ENCODE results near the gene ARMC5. TPM values are rescaled to one million over a fixed set of nuclear protein-coding genes. Genes with fewer than 3 reads are reported as not detected.

The ARMC5 gene
- total and polyA plus RNA-seq, 12 donors, result 2.9 to 37.9 (median 12.0) TPM

DNA sequence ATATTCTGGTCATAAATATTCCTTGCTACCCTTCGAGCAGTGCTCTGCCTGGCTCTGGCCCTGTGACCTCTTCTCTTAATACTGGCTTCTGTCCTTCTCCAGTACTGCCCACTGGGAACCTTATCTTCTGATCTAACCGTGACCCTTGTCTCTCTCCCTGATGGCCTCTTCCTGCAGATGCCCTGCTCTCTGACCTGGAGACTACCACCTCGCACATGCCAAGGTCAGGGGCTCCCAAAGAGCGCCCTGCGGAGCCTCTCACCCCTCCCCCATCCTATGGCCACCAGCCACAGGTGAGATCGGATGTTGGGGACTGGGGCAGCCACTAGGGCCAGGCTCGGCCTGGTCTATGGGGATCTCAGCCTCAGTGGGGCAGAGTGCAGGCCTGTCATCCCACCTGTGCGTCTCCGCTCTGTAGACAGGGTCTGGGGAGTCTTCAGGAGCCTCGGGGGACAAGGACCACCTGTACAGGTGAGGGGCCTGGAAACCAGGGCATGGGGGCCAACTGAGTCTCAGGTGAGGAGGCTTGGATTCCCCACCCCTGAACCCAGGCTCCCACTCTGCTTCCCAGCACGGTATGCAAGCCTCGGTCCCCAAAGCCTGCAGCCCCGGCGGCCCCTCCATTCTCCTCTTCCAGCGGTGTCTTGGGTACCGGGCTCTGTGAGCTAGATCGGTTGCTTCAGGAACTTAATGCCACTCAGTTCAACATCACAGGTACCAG, 14.1 kb downstream of the ARMC5 start:
- Histone ChIP-seq H3K27ac (peak overlapping the region in 2 of 5 donors; percentile 84 to 95), H3K36me3 (replicated peaks in 1 of 2) (peaks cover 0 to 17% of the 10 kb centered on the region in 2 donors), H3K27me3 (no peaks in the 10 kb centered on the region), H3K9me3 (replicated peaks in 1 of 3) (no peaks in the 10 kb centered on the region), H3K4me3 (no peak overlapping the region), H3K4me1 (replicated peaks in 1 of 2) (peaks cover 0 to 18% of the 10 kb centered on the region in 2 donors)
- 80 to 84% (median 83%) methylated on average over 12 to 17 of the region's 17 CpGs for WGBS, 4 donors
- TF ChIP-seq, protein P1, sequence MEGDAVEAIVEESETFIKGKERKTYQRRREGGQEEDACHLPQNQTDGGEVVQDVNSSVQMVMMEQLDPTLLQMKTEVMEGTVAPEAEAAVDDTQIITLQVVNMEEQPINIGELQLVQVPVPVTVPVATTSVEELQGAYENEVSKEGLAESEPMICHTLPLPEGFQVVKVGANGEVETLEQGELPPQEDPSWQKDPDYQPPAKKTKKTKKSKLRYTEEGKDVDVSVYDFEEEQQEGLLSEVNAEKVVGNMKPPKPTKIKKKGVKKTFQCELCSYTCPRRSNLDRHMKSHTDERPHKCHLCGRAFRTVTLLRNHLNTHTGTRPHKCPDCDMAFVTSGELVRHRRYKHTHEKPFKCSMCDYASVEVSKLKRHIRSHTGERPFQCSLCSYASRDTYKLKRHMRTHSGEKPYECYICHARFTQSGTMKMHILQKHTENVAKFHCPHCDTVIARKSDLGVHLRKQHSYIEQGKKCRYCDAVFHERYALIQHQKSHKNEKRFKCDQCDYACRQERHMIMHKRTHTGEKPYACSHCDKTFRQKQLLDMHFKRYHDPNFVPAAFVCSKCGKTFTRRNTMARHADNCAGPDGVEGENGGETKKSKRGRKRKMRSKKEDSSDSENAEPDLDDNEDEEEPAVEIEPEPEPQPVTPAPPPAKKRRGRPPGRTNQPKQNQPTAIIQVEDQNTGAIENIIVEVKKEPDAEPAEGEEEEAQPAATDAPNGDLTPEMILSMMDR (IDR thresholded peaks at IDR 0.05), result no peak
- TF ChIP-seq POLR2A (IDR thresholded peaks at IDR 0.05), result no peak
- peak in 2 of 7 donors; percentile 11 to 41 for DNase-seq
- intact Hi-C loops (cut with DNase I), result loop anchor here in 1 of 2 donors (10.0 kb wide), 1 partner anchor 231 kb away; no protein-coding TSS in a partner anchor

DNA sequence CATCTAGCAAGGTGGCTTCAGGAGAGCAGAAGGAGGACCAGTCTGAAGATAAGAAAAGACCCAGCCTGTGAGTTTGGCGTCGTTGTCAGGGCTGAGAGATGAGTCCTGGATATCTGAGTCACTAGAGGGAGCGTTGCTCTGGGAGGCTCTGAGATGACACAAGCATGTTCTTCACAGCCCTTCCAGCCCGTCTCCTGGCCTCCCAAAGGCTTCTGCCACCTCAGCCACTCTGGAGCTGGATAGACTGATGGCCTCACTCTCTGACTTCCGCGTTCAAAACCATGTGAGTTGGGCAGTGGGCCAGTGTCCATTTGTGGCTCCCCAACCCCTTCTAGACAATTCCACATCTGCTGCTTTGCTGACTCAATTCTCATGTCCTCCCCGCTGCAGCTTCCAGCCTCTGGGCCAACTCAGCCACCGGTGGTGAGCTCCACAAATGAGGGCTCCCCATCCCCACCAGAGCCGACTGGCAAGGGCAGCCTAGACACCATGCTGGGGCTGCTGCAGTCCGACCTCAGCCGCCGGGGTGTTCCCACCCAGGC, 14.9 kb downstream of the ARMC5 start:
- peaks cover 0 to 18% of the 10 kb centered on the region in 2 donors for H3K4me1 ChIP-seq (replicated peaks in 1 of 2)
- peaks cover 0 to 17% of the 10 kb centered on the region in 2 donors for H3K36me3 ChIP-seq (replicated peaks in 1 of 2)
- H3K4me3 ChIP-seq, result no peak overlapping the region
- no peak for TF ChIP-seq POLR2A (IDR thresholded peaks at IDR 0.05)
- H3K27ac ChIP-seq, result peak overlapping the region in 3 of 5 donors; percentile 9 to 41 (median 27)
- 61 to 78% (median 76%) methylated on average over 10 to 12 of the region's 12 CpGs for WGBS, 4 donors
- intact Hi-C loops (cut with DNase I), result loop anchor here in 1 of 2 donors (10.0 kb wide), 1 partner anchor 231 kb away; no protein-coding TSS in a partner anchor
- peak in 3 of 7 donors; percentile 43 to 47 (median 44) for DNase-seq
- H3K27me3 ChIP-seq, result no peaks in the 10 kb centered on the region
- no peaks in the 10 kb centered on the region for H3K9me3 ChIP-seq (replicated peaks in 1 of 3)

DNA sequence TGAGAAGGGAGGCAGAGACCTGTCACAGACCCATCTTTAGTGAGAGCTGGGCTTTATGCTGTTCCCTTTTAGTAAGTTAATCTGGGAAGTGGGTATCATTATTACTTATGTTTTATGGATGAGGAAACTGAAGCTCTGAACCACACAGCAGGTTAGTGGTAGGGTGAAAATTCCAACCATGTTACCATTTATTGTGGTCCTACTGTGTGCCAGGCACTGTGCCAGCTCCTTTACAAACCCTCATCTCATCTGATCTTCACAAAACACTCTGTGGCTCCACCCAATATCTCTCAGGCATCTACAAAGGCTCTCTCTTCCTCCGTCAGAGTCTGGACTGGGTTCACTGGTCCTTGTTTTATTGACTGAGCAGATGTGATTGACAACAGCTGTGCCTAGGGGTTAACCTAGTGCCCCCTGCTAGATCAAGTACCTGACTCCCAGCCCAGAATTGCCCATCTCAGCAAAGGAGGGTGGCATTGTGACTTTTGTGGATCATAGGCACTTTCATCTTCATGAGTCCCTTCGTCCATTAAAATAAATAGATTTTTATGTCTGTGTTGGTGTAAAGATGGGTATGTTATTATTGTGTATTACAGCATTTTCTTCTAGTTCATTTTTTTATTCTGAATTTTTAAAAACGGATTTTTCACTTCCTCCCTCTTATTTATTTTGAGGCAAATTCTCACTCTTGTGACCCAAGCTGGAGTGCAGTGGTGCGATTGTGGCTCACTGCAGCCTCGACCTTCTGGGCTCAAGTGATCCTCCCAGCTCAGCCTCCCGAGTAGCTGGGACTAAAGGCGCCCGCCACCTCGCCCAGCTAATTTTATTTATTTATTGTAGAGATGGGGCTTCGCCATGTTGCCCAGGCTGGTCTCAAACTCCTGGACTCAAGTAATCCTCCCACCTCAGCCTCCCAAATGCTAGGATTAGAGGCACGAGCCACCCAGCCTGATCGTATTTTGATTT, 15.8 kb downstream of the ARMC5 start:
- H3K4me1 ChIP-seq (replicated peaks in 1 of 2), result peaks cover 0 to 21% of the 10 kb centered on the region in 2 donors
- 89 to 94% (median 91%) methylated on average over 12 of the region's 12 CpGs for WGBS, 4 donors
- TF ChIP-seq, protein P1 (IDR thresholded peaks at IDR 0.05), result no peak
- no peak for TF ChIP-seq POLR2A (IDR thresholded peaks at IDR 0.05)
- no peaks in the 10 kb centered on the region for H3K9me3 ChIP-seq (replicated peaks in 1 of 3)
- DNase-seq, result no peak
- no peaks in the 10 kb centered on the region for H3K27me3 ChIP-seq
- H3K4me3 ChIP-seq, result no peak overlapping the region
- H3K36me3 ChIP-seq (replicated peaks in 1 of 2), result peaks cover 0 to 17% of the 10 kb centered on the region in 2 donors
- intact Hi-C loops (cut with DNase I), result loop anchor here in 1 of 2 donors (10.0 kb wide), 1 partner anchor 230 kb away; no protein-coding TSS in a partner anchor
- peak overlapping the region in 2 of 5 donors; percentile 27 to 41 for H3K27ac ChIP-seq

DNA sequence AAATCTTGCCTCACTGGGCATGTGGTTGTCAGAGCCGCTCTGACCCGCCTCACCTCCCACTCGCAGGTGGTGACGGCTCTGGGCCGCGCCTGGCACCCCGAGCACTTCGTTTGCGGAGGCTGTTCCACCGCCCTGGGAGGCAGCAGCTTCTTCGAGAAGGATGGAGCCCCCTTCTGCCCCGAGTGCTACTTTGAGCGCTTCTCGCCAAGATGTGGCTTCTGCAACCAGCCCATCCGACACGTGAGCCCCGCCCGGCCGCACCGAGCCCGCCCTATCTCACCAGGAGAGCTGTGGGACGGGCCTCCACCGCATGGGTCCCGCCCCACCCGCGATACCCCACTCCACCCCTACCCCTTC, 16.6 kb downstream of the ARMC5 start:
- no peak for DNase-seq
- Histone ChIP-seq H3K27ac (peak overlapping the region in 1 of 5 donors; percentile 91), H3K27me3 (no peaks in the 10 kb centered on the region), H3K4me3 (peak overlapping the region in 1 of 4 donors; percentile 53), H3K4me1 (replicated peaks in 1 of 2) (peaks cover 0 to 21% of the 10 kb centered on the region in 2 donors), H3K36me3 (replicated peaks in 1 of 2) (peaks cover 0 to 17% of the 10 kb centered on the region in 2 donors), H3K9me3 (replicated peaks in 1 of 3) (no peaks in the 10 kb centered on the region)
- WGBS, 4 donors, result 79 to 97% (median 85%) methylated on average over 11 to 26 of the region's 26 CpGs
- TF ChIP-seq POLR2A (IDR thresholded peaks at IDR 0.05), result no peak
- TF ChIP-seq, protein P1 (IDR thresholded peaks at IDR 0.05), result no peak
- intact Hi-C loops (cut with DNase I), result loop anchor here in 1 of 2 donors (10.0 kb wide), 1 partner anchor 229 kb away; no protein-coding TSS in a partner anchor

Measured in adrenal gland (tissue), 12 donors.